Endothelial cell (in vitro differentiated cells): Measurements from ENCODE around the gene ZNF358. TPM values are rescaled to one million over a fixed set of nuclear protein-coding genes. Genes with fewer than 3 reads are reported as not detected.

Experiments used
- DNase-seq: peaks from one replicate; pipeline ENCODE4 v3.0.0; 2021; ENCODE audit warnings: low spot score
- H3K27ac Mint-ChIP-seq: one replicate; pipeline ENCODE4 v1.8.0; 2021; ENCODE audit warnings: mixed read lengths, inconsistent platforms; ENCODE audit not compliant: unreplicated experiment
- H3K27me3 Mint-ChIP-seq: one replicate; pipeline ENCODE4 v1.8.0; 2021; ENCODE audit warnings: mild to moderate bottlenecking, moderate library complexity, mixed read lengths, inconsistent platforms; ENCODE audit not compliant: unreplicated experiment
- H3K36me3 Mint-ChIP-seq: one replicate; pipeline ENCODE4 v1.8.0; 2021; ENCODE audit warnings: mild to moderate bottlenecking, low read depth, mixed read lengths, inconsistent platforms; ENCODE audit not compliant: unreplicated experiment
- H3K4me1 Mint-ChIP-seq: one replicate; pipeline ENCODE4 v1.8.0; 2021; ENCODE audit warnings: mild to moderate bottlenecking, mixed read lengths, inconsistent platforms; ENCODE audit not compliant: unreplicated experiment
- H3K4me3 Mint-ChIP-seq: one replicate; pipeline ENCODE4 v1.8.0; 2021; ENCODE audit warnings: mild to moderate bottlenecking, mixed read lengths, inconsistent platforms; ENCODE audit not compliant: unreplicated experiment
- H3K9me3 Mint-ChIP-seq: one replicate; pipeline ENCODE4 v1.8.0; 2021; ENCODE audit warnings: mixed read lengths, inconsistent platforms; ENCODE audit not compliant: unreplicated experiment
- total RNA-seq: library from RNA; stranded (reverse); fragmentation: NEBNext Ultra II Directional; extraction: Animal tissue kit (Norgen Biotek cat#: 25700); gene quantifications from one replicate; pipeline ENCODE4 v1.2.1, GENCODE V29; 2021; ENCODE audit not compliant: unreplicated experiment
- TF ChIP-seq, protein P1 (sequence below): fragments of 200-600 bp; sonication (generic); IDR thresholded peaks from one replicate; pipeline ENCODE4 v1.5.0; 2021; ENCODE audit warnings: antibody characterized with exemption; ENCODE audit not compliant: unreplicated experiment

Gene ZNF358
- total RNA-seq, 1 donor from 2014 or later = 87.4 TPM

DNA sequence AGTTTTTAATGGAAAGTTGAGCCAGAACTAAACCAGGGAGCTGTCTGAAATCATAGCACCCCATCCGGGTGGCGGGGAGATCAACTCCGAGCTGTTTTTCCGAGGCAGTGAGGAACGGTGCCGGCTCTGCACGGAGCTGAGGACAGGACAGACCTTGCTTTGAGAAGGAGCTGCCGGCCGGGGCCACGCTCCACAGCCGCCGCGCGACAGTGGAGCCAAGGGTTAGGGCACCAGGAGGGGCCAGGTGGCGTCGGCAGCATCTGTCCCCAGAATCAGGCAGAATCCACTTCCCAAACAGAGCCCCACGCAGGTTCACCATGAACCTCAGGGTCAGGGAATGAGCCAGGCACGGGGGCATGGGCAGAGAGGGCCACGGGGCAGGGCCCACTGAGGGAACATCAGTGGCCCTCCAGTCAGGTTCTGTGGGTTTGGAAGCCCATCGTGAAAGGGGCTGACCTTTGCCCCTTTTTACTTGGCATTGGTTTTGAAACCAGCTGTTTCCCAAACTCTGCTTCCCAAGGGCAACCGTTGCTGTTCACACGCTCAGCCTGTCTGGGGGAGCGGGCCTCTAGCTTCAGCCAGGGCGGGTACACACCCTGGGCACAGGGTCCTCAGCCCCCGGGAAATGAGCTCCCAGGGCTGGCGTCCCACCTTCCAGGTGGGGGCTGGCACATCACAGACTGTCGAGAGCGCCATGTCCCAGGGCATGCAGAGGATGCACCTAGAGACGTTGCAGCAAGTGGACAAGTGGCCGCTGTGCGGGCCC lies 45.2 kb upstream of the ZNF358 start:
- Mint-ChIP-seq H3K27me3 (peaks cover 11% of the 10 kb centered on the region), H3K4me1 (no peaks in the 10 kb centered on the region), H3K4me3 (no peak overlapping the region), H3K9me3 (no peaks in the 10 kb centered on the region), H3K27ac (no peak overlapping the region), H3K36me3 (peaks cover 12% of the 10 kb centered on the region)
- TF ChIP-seq, protein P1, sequence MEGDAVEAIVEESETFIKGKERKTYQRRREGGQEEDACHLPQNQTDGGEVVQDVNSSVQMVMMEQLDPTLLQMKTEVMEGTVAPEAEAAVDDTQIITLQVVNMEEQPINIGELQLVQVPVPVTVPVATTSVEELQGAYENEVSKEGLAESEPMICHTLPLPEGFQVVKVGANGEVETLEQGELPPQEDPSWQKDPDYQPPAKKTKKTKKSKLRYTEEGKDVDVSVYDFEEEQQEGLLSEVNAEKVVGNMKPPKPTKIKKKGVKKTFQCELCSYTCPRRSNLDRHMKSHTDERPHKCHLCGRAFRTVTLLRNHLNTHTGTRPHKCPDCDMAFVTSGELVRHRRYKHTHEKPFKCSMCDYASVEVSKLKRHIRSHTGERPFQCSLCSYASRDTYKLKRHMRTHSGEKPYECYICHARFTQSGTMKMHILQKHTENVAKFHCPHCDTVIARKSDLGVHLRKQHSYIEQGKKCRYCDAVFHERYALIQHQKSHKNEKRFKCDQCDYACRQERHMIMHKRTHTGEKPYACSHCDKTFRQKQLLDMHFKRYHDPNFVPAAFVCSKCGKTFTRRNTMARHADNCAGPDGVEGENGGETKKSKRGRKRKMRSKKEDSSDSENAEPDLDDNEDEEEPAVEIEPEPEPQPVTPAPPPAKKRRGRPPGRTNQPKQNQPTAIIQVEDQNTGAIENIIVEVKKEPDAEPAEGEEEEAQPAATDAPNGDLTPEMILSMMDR = no peak
- DNase-seq = no peak

DNA sequence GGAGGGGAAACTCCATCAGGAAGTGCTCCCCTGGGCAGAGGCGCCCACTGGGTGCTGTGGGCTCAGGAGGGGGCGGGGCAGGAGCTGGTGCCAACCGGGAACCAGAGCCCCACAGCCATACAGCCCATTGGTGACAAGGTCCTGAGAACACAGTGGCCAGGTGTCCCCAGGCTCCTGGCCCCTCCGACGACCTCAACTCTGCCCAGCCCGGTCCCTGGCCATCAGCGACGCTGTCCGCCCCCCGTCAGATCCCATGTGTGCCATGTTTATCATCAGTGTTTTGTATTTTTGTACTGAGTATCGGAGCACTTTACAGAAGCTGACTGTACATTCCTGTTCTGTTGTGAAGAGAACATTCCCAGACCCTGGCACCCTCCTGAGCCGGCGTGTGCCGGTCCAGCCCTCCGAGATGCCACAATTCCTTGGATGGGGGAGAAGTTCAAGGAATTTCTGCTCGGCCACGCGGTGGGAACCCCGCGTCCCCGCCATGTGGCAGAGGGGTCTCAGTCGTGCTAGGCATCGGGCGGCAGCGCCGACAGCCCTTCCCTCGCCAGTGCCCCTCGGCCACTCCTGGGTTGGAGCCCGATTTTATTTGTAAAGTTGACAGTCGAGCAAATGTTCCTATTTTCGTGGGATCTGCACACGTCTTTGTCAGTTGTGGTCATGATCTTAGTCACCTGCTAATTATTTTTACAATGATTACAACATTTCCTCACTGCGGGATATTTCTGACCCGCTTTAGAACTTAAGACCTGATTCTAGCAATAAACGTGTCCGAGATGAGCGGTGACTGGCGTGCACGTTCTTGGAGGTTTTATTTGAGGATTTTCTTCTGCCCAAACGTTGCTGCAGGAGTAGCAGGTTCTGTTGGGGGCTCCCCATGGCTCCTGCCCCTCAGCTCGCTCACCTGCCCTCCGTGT lies 43.9 kb upstream of the ZNF358 start:
- Mint-ChIP-seq H3K27ac (no peak overlapping the region), H3K36me3 (peaks cover 12% of the 10 kb centered on the region), H3K4me3 (no peak overlapping the region), H3K9me3 (no peaks in the 10 kb centered on the region), H3K27me3 (peaks cover 11% of the 10 kb centered on the region), H3K4me1 (no peaks in the 10 kb centered on the region)
- TF ChIP-seq, protein P1 = no peak
- DNase-seq = no peak

DNA sequence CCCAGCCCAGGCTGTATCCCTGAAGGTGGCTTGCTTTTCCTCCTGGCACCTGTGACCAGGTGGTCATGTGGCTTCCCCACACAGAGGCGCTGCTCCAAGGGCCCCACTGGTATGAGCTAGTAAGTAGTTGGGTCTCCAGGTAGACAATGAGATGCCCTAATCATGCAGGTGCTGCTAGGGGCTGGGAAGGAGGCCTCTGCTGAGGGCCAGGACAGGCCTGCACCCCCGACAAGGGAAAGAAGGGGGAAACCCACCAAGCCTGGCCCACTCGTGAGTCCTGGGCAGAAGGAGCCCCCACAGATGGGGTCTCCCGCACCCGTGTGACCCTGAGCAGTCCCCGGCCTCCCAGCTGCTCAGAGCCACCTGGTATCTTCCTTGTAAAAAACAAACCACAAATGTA lies 40.2 kb upstream of the ZNF358 start:
- Mint-ChIP-seq H3K9me3 (no peaks in the 10 kb centered on the region), H3K4me1 (no peaks in the 10 kb centered on the region), H3K27ac (no peak overlapping the region), H3K36me3 (peaks cover 11% of the 10 kb centered on the region), H3K4me3 (no peak overlapping the region), H3K27me3 (peaks cover 8% of the 10 kb centered on the region)
- DNase-seq = no peak
- TF ChIP-seq, protein P1 = no peak

DNA sequence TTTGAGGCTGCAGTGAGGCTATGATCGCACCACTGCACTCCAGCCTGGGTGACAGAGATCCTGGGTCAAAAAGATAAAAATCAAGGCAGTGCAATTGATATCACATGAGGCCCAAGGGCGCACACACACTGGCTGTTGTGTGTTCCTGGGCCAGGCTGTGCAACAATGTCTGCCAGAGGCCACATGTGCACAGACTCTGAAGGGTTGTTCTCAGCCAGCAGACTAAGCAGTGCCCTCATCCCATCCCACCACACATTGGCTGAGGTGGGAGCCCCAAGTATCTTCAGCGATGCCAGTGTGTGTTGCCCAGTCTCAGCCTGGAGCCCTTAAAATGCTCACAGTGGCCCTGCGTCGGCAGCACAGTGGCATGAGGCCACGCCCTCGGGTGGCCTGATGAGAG lies 39.7 kb upstream of the ZNF358 start:
- Mint-ChIP-seq H3K4me3 (no peak overlapping the region), H3K27me3 (peaks cover 8% of the 10 kb centered on the region), H3K36me3 (peaks cover 11% of the 10 kb centered on the region), H3K9me3 (no peaks in the 10 kb centered on the region), H3K4me1 (no peaks in the 10 kb centered on the region), H3K27ac (no peak overlapping the region)
- TF ChIP-seq, protein P1 = no peak
- DNase-seq = no peak
